HG02943 (cell line): ENCODE measurements around the gene POLA1.
A peak's percentile ranks its signal among the peaks of the same experiment; 100 is the strongest.

Experiments used
- ATAC-seq: cut with Tn5 transposase; IDR thresholded peaks from one replicate; pipeline ENCODE4 v1.9.1; 2021; ENCODE audit warnings: mild to moderate bottlenecking, low read depth, moderate library complexity; ENCODE audit not compliant: unreplicated experiment

Gene POLA1

GRCh38 chrX:24682739-24683432 lies 10.8 kb upstream of the POLA1 start:
- ATAC-seq = no peak

- no peak for ATAC-seq
Measured at GRCh38 chrX:24684048-24684447, 9.7 kb upstream of the POLA1 start.

GRCh38 chrX:24692305-24692704 lies 1.4 kb upstream of the POLA1 start:
- ATAC-seq = no peak

- no peak for ATAC-seq
Measured at GRCh38 chrX:24694825-24695224, 1.1 kb downstream of the POLA1 start.

GRCh38 chrX:24696294-24696693 lies 2.6 kb downstream of the POLA1 start:
- no peak for ATAC-seq

- ATAC-seq = peak; percentile 99
Measured at GRCh38 chrX:24702362-24703184, 8.9 kb downstream of the POLA1 start.

- ATAC-seq = no peak
Measured at GRCh38 chrX:24703185-24703494, 9.4 kb downstream of the POLA1 start.

GRCh38 chrX:24718771-24719170 lies 25.1 kb downstream of the POLA1 start:
- ATAC-seq = no peak

GRCh38 chrX:24720036-24720435 lies 26.3 kb downstream of the POLA1 start:
- no peak for ATAC-seq

GRCh38 chrX:24728530-24728929 lies 34.8 kb downstream of the POLA1 start:
- ATAC-seq = no peak

GRCh38 chrX:24732766-24733500 lies 39.2 kb downstream of the POLA1 start:
- no peak for ATAC-seq

- no peak for ATAC-seq
Measured at GRCh38 chrX:24741330-24741729, 47.6 kb downstream of the POLA1 start.

GRCh38 chrX:24748196-24748595 lies 54.5 kb downstream of the POLA1 start:
- no peak for ATAC-seq

- ATAC-seq = no peak
Measured at GRCh38 chrX:24759786-24760185, 66.1 kb downstream of the POLA1 start.

GRCh38 chrX:24760363-24761000 lies 66.8 kb downstream of the POLA1 start:
- ATAC-seq = no peak

GRCh38 chrX:24761306-24761705 lies 67.6 kb downstream of the POLA1 start:
- ATAC-seq = no peak

- ATAC-seq = no peak
Measured at GRCh38 chrX:24763989-24764388, 70.3 kb downstream of the POLA1 start.

GRCh38 chrX:24767557-24767956 lies 73.8 kb downstream of the POLA1 start:
- no peak for ATAC-seq

GRCh38 chrX:24768556-24768955 lies 74.8 kb downstream of the POLA1 start:
- no peak for ATAC-seq

- no peak for ATAC-seq
Measured at GRCh38 chrX:24774650-24775049, 80.9 kb downstream of the POLA1 start.

- no peak for ATAC-seq
Measured at GRCh38 chrX:24775891-24776290, 82.2 kb downstream of the POLA1 start.
